IPS-15b (cell line): ENCODE results near the gene TMC3.
"Not testable (repeated sequence)": the region's sequence is repeated elsewhere in the genome, so short reads cannot be mapped to it uniquely, and the experiment has no call there.

ENCODE experiments used
- H3K27me3 ChIP-seq: one replicate; pipeline ENCODE4 v1.6.1; 2013; ENCODE audit warnings: low read length; ENCODE audit not compliant: control insufficient read depth, insufficient read depth
- H3K36me3 ChIP-seq: one replicate; pipeline ENCODE4 v1.6.1; 2013; ENCODE audit warnings: low read length; ENCODE audit not compliant: control insufficient read depth, insufficient read depth
- H3K4me1 ChIP-seq: one replicate; pipeline ENCODE4 v1.6.1; 2013; ENCODE audit warnings: mild to moderate bottlenecking, low read length; ENCODE audit not compliant: control insufficient read depth, insufficient read depth
- H3K4me3 ChIP-seq: one replicate; pipeline ENCODE4 v1.5.1; 2013; ENCODE audit warnings: low read depth, low read length
- H3K9ac ChIP-seq: one replicate; pipeline ENCODE4 v1.6.1; 2013; ENCODE audit warnings: low read depth, mild to moderate bottlenecking, low read length
- H3K9me3 ChIP-seq: one replicate; pipeline ENCODE4 v1.6.1; 2013; ENCODE audit warnings: mild to moderate bottlenecking, low read length; ENCODE audit not compliant: control insufficient read depth, insufficient read depth

The TMC3 gene

GRCh38 chr15:81373775-81374395 lies at the start of gene TMC3:
Gene TMC3, minus strand, starts transcription at chr15:81374213. Its CDS starts 136 bp downstream, at chr15:81374077.
- Histone ChIP-seq H3K4me3 (no peak within 1 kb of the TSS), H3K27me3 (no peaks in the 10 kb centered on the region), H3K9ac (no peak within 1 kb of the TSS)

GRCh38 chr15:81421461-81421860 lies 47.4 kb upstream of the TMC3 start:
- no peak overlapping the region for H3K9ac ChIP-seq
- H3K27me3 ChIP-seq: no peaks in the 10 kb centered on the region
- H3K9me3 ChIP-seq: no peaks in the 10 kb centered on the region
- H3K4me1 ChIP-seq: peaks cover 7% of the 10 kb centered on the region
- no peaks in the 10 kb centered on the region for H3K36me3 ChIP-seq
- no peak overlapping the region for H3K4me3 ChIP-seq

More at GRCh38 chr15:81373775-81374395, at the start of gene TMC3:
- Histone ChIP-seq H3K4me1 (no peaks in the 10 kb centered on the region), H3K36me3 (no peaks in the 10 kb centered on the region), H3K9me3 (no peaks in the 10 kb centered on the region)

GRCh38 chr15:81419332-81419943 lies 45.4 kb upstream of the TMC3 start:
- Histone ChIP-seq H3K27me3 (no peaks in the 10 kb centered on the region), H3K36me3 (no peaks in the 10 kb centered on the region), H3K4me1 (peaks cover 7% of the 10 kb centered on the region), H3K9ac (no peak overlapping the region), H3K4me3 (peak overlapping the region; percentile 18), H3K9me3 (no peaks in the 10 kb centered on the region)

- no peaks in the 10 kb centered on the region for H3K27me3 ChIP-seq
- peaks cover 7% of the 10 kb centered on the region for H3K4me1 ChIP-seq
- H3K9ac ChIP-seq: no peak overlapping the region
- no peak overlapping the region for H3K4me3 ChIP-seq
- no peaks in the 10 kb centered on the region for H3K36me3 ChIP-seq
- H3K9me3 ChIP-seq: no peaks in the 10 kb centered on the region
Observed at GRCh38 chr15:81418891-81419290, 44.9 kb upstream of the TMC3 start.

- Histone ChIP-seq H3K27me3 (no peaks in the 10 kb centered on the region), H3K9me3 (no peaks in the 10 kb centered on the region), H3K36me3 (no peaks in the 10 kb centered on the region), H3K4me1 (peaks cover 7% of the 10 kb centered on the region), H3K9ac (no peak overlapping the region), H3K4me3 (no peak overlapping the region)
Observed at GRCh38 chr15:81418444-81418843, 44.4 kb upstream of the TMC3 start.

GRCh38 chr15:81414274-81414968 lies 40.4 kb upstream of the TMC3 start:
- H3K36me3 ChIP-seq, H3K4me3 ChIP-seq, H3K27me3 ChIP-seq, H3K9ac ChIP-seq, H3K9me3 ChIP-seq: not testable (repeated sequence)
- peaks cover 12% of the 10 kb centered on the region for H3K4me1 ChIP-seq

GRCh38 chr15:81413851-81414250 lies 39.8 kb upstream of the TMC3 start:
- no peak overlapping the region for H3K4me3 ChIP-seq
- no peaks in the 10 kb centered on the region for H3K27me3 ChIP-seq
- H3K36me3 ChIP-seq: no peaks in the 10 kb centered on the region
- H3K9me3 ChIP-seq: no peaks in the 10 kb centered on the region
- H3K9ac ChIP-seq: no peak overlapping the region
- peaks cover 9% of the 10 kb centered on the region for H3K4me1 ChIP-seq

- Histone ChIP-seq H3K9ac (no peak overlapping the region), H3K9me3 (no peaks in the 10 kb centered on the region), H3K4me3 (no peak overlapping the region), H3K36me3 (no peaks in the 10 kb centered on the region), H3K4me1 (peaks cover 5% of the 10 kb centered on the region), H3K27me3 (no peaks in the 10 kb centered on the region)
Observed at GRCh38 chr15:81411969-81412633, 38.1 kb upstream of the TMC3 start.

GRCh38 chr15:81411051-81411450 lies 37.0 kb upstream of the TMC3 start:
- Histone ChIP-seq H3K9me3 (no peaks in the 10 kb centered on the region), H3K27me3 (no peaks in the 10 kb centered on the region), H3K4me1 (peaks cover 5% of the 10 kb centered on the region), H3K36me3 (no peaks in the 10 kb centered on the region), H3K4me3 (no peak overlapping the region), H3K9ac (no peak overlapping the region)

GRCh38 chr15:81410318-81410753 lies 36.3 kb upstream of the TMC3 start:
- H3K4me3 ChIP-seq: no peak overlapping the region
- H3K27me3 ChIP-seq: no peaks in the 10 kb centered on the region
- no peak overlapping the region for H3K9ac ChIP-seq
- H3K4me1 ChIP-seq: peaks cover 5% of the 10 kb centered on the region
- no peaks in the 10 kb centered on the region for H3K36me3 ChIP-seq
- no peaks in the 10 kb centered on the region for H3K9me3 ChIP-seq

GRCh38 chr15:81407718-81408117 lies 33.7 kb upstream of the TMC3 start:
- Histone ChIP-seq H3K4me3 (no peak overlapping the region), H3K36me3 (no peaks in the 10 kb centered on the region), H3K9ac (no peak overlapping the region), H3K27me3 (no peaks in the 10 kb centered on the region), H3K4me1 (peaks cover 5% of the 10 kb centered on the region), H3K9me3 (no peaks in the 10 kb centered on the region)
